ENCODE results near the gene SNX7. TPM values are rescaled to one million over a fixed set of nuclear protein-coding genes. Genes with fewer than 3 reads are reported as not detected.

The SNX7 gene
- total and polyA plus RNA-seq, 2 experiments from 2014 or later, result 30.0 to 76.1 TPM

DNA sequence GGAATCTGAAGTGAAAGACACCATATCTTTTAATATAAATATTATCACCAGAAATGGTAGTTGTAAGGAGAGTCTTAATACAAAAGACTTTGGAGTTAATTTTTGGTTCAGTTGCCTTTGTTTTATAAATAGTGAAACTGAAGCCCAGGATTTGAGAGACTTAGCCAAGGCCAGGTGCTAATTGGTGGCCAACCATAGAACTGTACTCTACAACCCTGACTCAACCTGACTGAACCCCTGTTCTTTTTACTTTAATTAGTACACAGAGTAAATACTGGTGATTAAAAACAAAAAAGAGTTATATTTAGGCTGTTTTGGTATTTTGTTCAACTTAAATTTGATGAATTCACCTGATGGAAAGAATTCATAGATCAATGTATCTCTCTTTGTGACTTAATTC lies 76.3 kb downstream of the SNX7 start:
- TF ChIP-seq EZH2phosphoT487 (IDR thresholded peaks at IDR 0.05; ENCODE audit: low read depth, severe bottlenecking, unreplicated experiment), result no peak
- no peak for TF ChIP-seq EZH2 (IDR thresholded peaks at IDR 0.05; ENCODE audit: borderline replicate concordance)
- TF ChIP-seq CTCF (IDR thresholded peaks at IDR 0.05; ENCODE audit: poor library complexity), result no peak
- Histone ChIP-seq H4K20me1 (ENCODE audit: insufficient read depth, poor library complexity, severe bottlenecking) (no peaks in the 10 kb centered on the region), H3K27me3 (no peaks in the 10 kb centered on the region), H2AFZ (no peak overlapping the region), H3K9me2 (replicated peaks; ENCODE audit: insufficient read depth) (no peaks in the 10 kb centered on the region), H3K9me3 (ENCODE audit: low read depth) (no peaks in the 10 kb centered on the region), H3K27ac (no peak overlapping the region), H3K4me1 (ENCODE audit: insufficient read depth) (no peaks in the 10 kb centered on the region), H3K4me3 (no peak overlapping the region), H3K4me2 (no peak overlapping the region), H3K36me3 (replicated peaks; ENCODE audit: insufficient read depth, low read depth) (no peaks in the 10 kb centered on the region), H3K79me2 (no peaks in the 10 kb centered on the region)
- DNase-seq (ENCODE audit: low spot score), result no peak

GRCh38 chr1:98739762-98740161 lies 78.2 kb downstream of the SNX7 start:
- no peak overlapping the region for H3K27ac ChIP-seq

GRCh38 chr1:98741164-98741563 lies 79.6 kb downstream of the SNX7 start:
- no peak for TF ChIP-seq CTCF (IDR thresholded peaks at IDR 0.05; ENCODE audit: poor library complexity)
- no peak for TF ChIP-seq EZH2phosphoT487 (IDR thresholded peaks at IDR 0.05; ENCODE audit: low read depth, severe bottlenecking, unreplicated experiment)
- TF ChIP-seq EZH2 (IDR thresholded peaks at IDR 0.05; ENCODE audit: borderline replicate concordance), result no peak
- no peak for DNase-seq (ENCODE audit: low spot score)
- no peaks in the 10 kb centered on the region for H3K9me3 ChIP-seq (ENCODE audit: low read depth)
- H3K4me1 ChIP-seq (ENCODE audit: insufficient read depth), result no peaks in the 10 kb centered on the region
- no peak overlapping the region for H3K27ac ChIP-seq
- 60% methylated on average over 1 of the region's 1 CpG for WGBS (ENCODE audit: low lambda C conversion rate, missing lambda C conversion rate)
- no peaks in the 10 kb centered on the region for H3K9me2 ChIP-seq (replicated peaks; ENCODE audit: insufficient read depth)
- no peak overlapping the region for H3K4me3 ChIP-seq
- H3K79me2 ChIP-seq, result no peaks in the 10 kb centered on the region
- no peaks in the 10 kb centered on the region for H3K27me3 ChIP-seq
- no peak overlapping the region for H3K4me2 ChIP-seq
- H3K36me3 ChIP-seq (replicated peaks; ENCODE audit: insufficient read depth, low read depth), result no peaks in the 10 kb centered on the region
- H2AFZ ChIP-seq, result no peak overlapping the region
- H4K20me1 ChIP-seq (ENCODE audit: insufficient read depth, poor library complexity, severe bottlenecking), result no peaks in the 10 kb centered on the region

More at GRCh38 chr1:98739762-98740161, 78.2 kb downstream of the SNX7 start:
- Histone ChIP-seq H4K20me1 (ENCODE audit: insufficient read depth, poor library complexity, severe bottlenecking) (no peaks in the 10 kb centered on the region), H3K79me2 (no peaks in the 10 kb centered on the region), H3K36me3 (replicated peaks; ENCODE audit: insufficient read depth, low read depth) (no peaks in the 10 kb centered on the region), H3K4me1 (ENCODE audit: insufficient read depth) (no peaks in the 10 kb centered on the region), H3K27me3 (no peaks in the 10 kb centered on the region), H3K4me3 (no peak overlapping the region), H3K4me2 (no peak overlapping the region), H2AFZ (no peak overlapping the region), H3K9me3 (ENCODE audit: low read depth) (no peaks in the 10 kb centered on the region), H3K9me2 (replicated peaks; ENCODE audit: insufficient read depth) (no peaks in the 10 kb centered on the region)
- DNase-seq (ENCODE audit: low spot score), result no peak
- TF ChIP-seq EZH2 (IDR thresholded peaks at IDR 0.05; ENCODE audit: borderline replicate concordance) (no peak), CTCF (IDR thresholded peaks at IDR 0.05; ENCODE audit: poor library complexity) (no peak), EZH2phosphoT487 (IDR thresholded peaks at IDR 0.05; ENCODE audit: low read depth, severe bottlenecking, unreplicated experiment) (no peak)
- WGBS (ENCODE audit: low lambda C conversion rate, missing lambda C conversion rate), result 95% methylated on average over 1 of the region's 1 CpG
